A549 (cell line): ENCODE data around the gene NOS2. TPM values are rescaled to one million over a fixed set of nuclear protein-coding genes. Genes with fewer than 3 reads are reported as not detected.

Experiments
- ATAC-seq, 2 experiments: fragments of 200-7000 bp in 1 of 2; fragments of >200 bp in 1 of 2; cut with Nextera tagmentation in 1 of 2; cut with Tn5 transposase in 1 of 2; 3 replicates each; pipeline versions ENCODE4 v1.8.0 to v1.9.1; 2018 to 2020; ENCODE audit warnings: mild to moderate bottlenecking in 1 of 2, moderate library complexity in 1 of 2
- CTCF ChIA-PET: fragments of 300-600 bp; sonication (Branson Sonifier 250); formaldehyde crosslinking; extraction: SDS; loops from one replicate; lab custom pipeline; 2021; ENCODE audit warnings: antibody characterized with exemption, inconsistent platforms; lab: Yijun Ruan, JAX
- POLR2A ChIA-PET: fragments of 350-600 bp; formaldehyde crosslinking; extraction: SDS; loops from one replicate; lab custom pipeline; 2021; ENCODE audit warnings: antibody characterized with exemption, inconsistent platforms; lab: Yijun Ruan, JAX
- DNase-seq, 2 experiments: peaks; one replicate each; pipeline versions ENCODE4 v3.0.0 to v3.0.0-alpha.2; 2011 to 2016; ENCODE audit warnings: low read depth in 1 of 2, low spot score in 1 of 2
- FAIRE-seq: peaks from 2 replicates; lab custom pipeline; 2011; peaks lifted over from hg19 to GRCh38; lab: Jason Lieb, UNC
- H3K27ac ChIP-seq, 2 experiments: fragments of >200 bp; sonication (Bioruptor Twin); formaldehyde crosslinking; 3 replicates each; pipeline ENCODE4 v1.5.1; 2016 to 2017
- H3K4me1 ChIP-seq: fragments of >200 bp; sonication (Bioruptor Twin); formaldehyde crosslinking; 3 replicates; pipeline ENCODE4 v1.6.1; 2016
- H3K4me2 ChIP-seq: fragments of >200 bp; sonication (Bioruptor Twin); formaldehyde crosslinking; 3 replicates; pipeline ENCODE4 v1.6.1; 2016
- H3K4me3 ChIP-seq: fragments of >200 bp; sonication (Bioruptor Twin); formaldehyde crosslinking; 3 replicates; pipeline ENCODE4 v1.5.1; 2016
- H3K9me3 ChIP-seq: fragments of >200 bp; sonication (Bioruptor Twin); formaldehyde crosslinking; 3 replicates; pipeline ENCODE4 v1.6.1; 2016
- CBX8 ChIP-seq: fragments of 200-600 bp; sonication (generic); IDR thresholded peaks from 2 replicates; pipeline ENCODE4 v1.6.1; 2016
- CEBPB ChIP-seq, 2 experiments: fragments of >200 bp in 1 of 2; sonication (Bioruptor Twin) in 1 of 2; formaldehyde crosslinking in 1 of 2; IDR thresholded peaks; 2 replicates each; pipeline ENCODE4 v1.6.1; 2012 to 2016
- CHD2 ChIP-seq: fragments of 150-350 bp; IDR thresholded peaks from 2 replicates; pipeline ENCODE4 v1.6.1; 2014; ENCODE audit warnings: low read length; ENCODE audit not compliant: partially characterized antibody
- EHF ChIP-seq: fragments of 250-450 bp; sonication (Bioruptor Pico); IDR thresholded peaks from 2 replicates; pipeline ENCODE4 v1.5.0; 2020; ENCODE audit warnings: mild to moderate bottlenecking
- ELK1 ChIP-seq: fragments of 150-350 bp; IDR thresholded peaks from 2 replicates; pipeline ENCODE4 v1.6.1; 2014; ENCODE audit warnings: low read depth, mild to moderate bottlenecking, low read length
- FOSB ChIP-seq: fragments of 250-450 bp; sonication (Bioruptor Pico); IDR thresholded peaks from 2 replicates; pipeline ENCODE4 v1.5.0; 2020; ENCODE audit warnings: mild to moderate bottlenecking, moderate library complexity
- FOXS1 ChIP-seq: fragments of 250-450 bp; sonication (Bioruptor Pico); IDR thresholded peaks from 2 replicates; pipeline ENCODE4 v1.5.0; 2020; ENCODE audit warnings: mild to moderate bottlenecking, moderate library complexity
- HOXB13 ChIP-seq: fragments of 250-450 bp; sonication (Bioruptor Pico); IDR thresholded peaks from 2 replicates; pipeline ENCODE4 v1.5.0; 2020; ENCODE audit warnings: low read depth, mild to moderate bottlenecking, moderate library complexity
- KDM5A ChIP-seq: fragments of 200-600 bp; sonication (generic); IDR thresholded peaks from 2 replicates; pipeline ENCODE4 v1.6.1; 2016; ENCODE audit warnings: antibody characterized with exemption, mild to moderate bottlenecking
- MAFK ChIP-seq: fragments of 450-650 bp; IDR thresholded peaks from 2 replicates; pipeline ENCODE4 v1.6.1; 2014; ENCODE audit not compliant: partially characterized antibody
- MAZ ChIP-seq: fragments of 150-350 bp; IDR thresholded peaks from 2 replicates; pipeline ENCODE4 v1.6.1; 2014; ENCODE audit warnings: antibody characterized with exemption, low read depth, low read length, borderline replicate concordance
- MYC ChIP-seq: IDR thresholded peaks from 2 replicates; pipeline ENCODE4 v1.6.1; 2012; ENCODE audit warnings: mild to moderate bottlenecking, inconsistent platforms, low read length, improper control_type of control experiment, borderline replicate concordance
- POLR2A ChIP-seq: IDR thresholded peaks from 2 replicates; pipeline ENCODE4 v1.6.1; 2012; ENCODE audit warnings: mild to moderate bottlenecking, low read length
- RARB ChIP-seq: fragments of 250-450 bp; sonication (Bioruptor Pico); IDR thresholded peaks from 2 replicates; pipeline ENCODE4 v1.8.0; 2021; ENCODE audit warnings: mild to moderate bottlenecking, moderate library complexity
- RCOR1 ChIP-seq: fragments of 150-350 bp; IDR thresholded peaks from 2 replicates; pipeline ENCODE4 v1.6.1; 2014; ENCODE audit warnings: antibody characterized with exemption, low read length, low read depth
- RFX5 ChIP-seq: fragments of 450-650 bp; IDR thresholded peaks from 2 replicates; pipeline ENCODE4 v1.7.1; 2014; ENCODE audit warnings: antibody characterized with exemption, mild to moderate bottlenecking, moderate library complexity
- SMC3 ChIP-seq: fragments of >200 bp; sonication (Bioruptor Twin); formaldehyde crosslinking; IDR thresholded peaks from 3 replicates; pipeline ENCODE4 v1.6.1; 2018; ENCODE audit warnings: inconsistent platforms
- SREBF2 ChIP-seq: fragments of 450-650 bp; IDR thresholded peaks from 2 replicates; pipeline ENCODE4 v1.6.1; 2014; ENCODE audit warnings: mild to moderate bottlenecking, moderate library complexity
- TP53 ChIP-seq: fragments of 250-450 bp; sonication (Bioruptor Pico); IDR thresholded peaks from 2 replicates; pipeline ENCODE4 v1.5.0; 2021; ENCODE audit warnings: mild to moderate bottlenecking, moderate library complexity
- ZFP36 ChIP-seq: fragments of 450-650 bp; IDR thresholded peaks from 2 replicates; pipeline ENCODE4 v1.6.1; 2014; ENCODE audit warnings: borderline replicate concordance; ENCODE audit not compliant: partially characterized antibody
- ZNF302 ChIP-seq: fragments of 250-450 bp; sonication (Bioruptor Pico); IDR thresholded peaks from 2 replicates; pipeline ENCODE4 v1.9.0; 2021; ENCODE audit warnings: inconsistent platforms, mild to moderate bottlenecking, moderate library complexity
- ZSCAN20 ChIP-seq: fragments of 250-450 bp; sonication (Bioruptor Pico); IDR thresholded peaks from 2 replicates; pipeline ENCODE4 v1.8.0; 2022; ENCODE audit warnings: mild to moderate bottlenecking, moderate library complexity
- WGBS: methylation state at CpG from one replicate; pipeline ENCODE4 v1.1.6; 2017; ENCODE audit errors: missing lambda C conversion rate; 5-methylcytosine and 5-hydroxymethylcytosine counted together
- polyA plus RNA-seq, 4 experiments: library from polyadenylated mRNA; depleted of rRNA in 3 of 4; stranded (reverse); fragments of >200 nt; fragmentation: RNase III in 1 of 4; extraction: RNeasy Plus Mini Kit Qiagen cat#74134 plus additional on column Dnase treatment in 1 of 4; gene quantifications; 2 replicates in 3 of 4; 3 replicates in 1 of 4; pipeline ENCODE4 v1.2.3, GENCODE V29; 2011 to 2017
- TF ChIP-seq, protein P1 (sequence below): IDR thresholded peaks from 2 replicates; pipeline ENCODE4 v1.6.1; 2012; ENCODE audit warnings: low read depth, borderline replicate concordance
- TF ChIP-seq, protein P2 (sequence below): fragments of >200 bp; sonication (Bioruptor Twin); formaldehyde crosslinking; IDR thresholded peaks from 3 replicates; pipeline ENCODE4 v1.5.1; 2016
- TF ChIP-seq, protein P3 (sequence below): IDR thresholded peaks from 2 replicates; pipeline ENCODE4 v1.6.1; 2012
- TF ChIP-seq, protein P4 (sequence below): fragments of 250-450 bp; sonication (Bioruptor Pico); IDR thresholded peaks from 2 replicates; pipeline ENCODE4 v1.5.0; 2020; ENCODE audit warnings: low read depth, mild to moderate bottlenecking, moderate library complexity

Gene NOS2
- polyA plus RNA-seq, 2 of the 4 experiments (the other 2 are of a cell fraction): 0.08 to 0.17 TPM

- TF ChIP-seq ZSCAN20 (CRISPR knock-in tag) (no peak), CEBPB (IDR thresholded peaks at IDR 0.05) (no peak), KDM5A (no peak), POLR2A (no peak), EHF (CRISPR knock-in tag) (no peak), HOXB13 (no peak)
- TF ChIP-seq, protein P1, sequence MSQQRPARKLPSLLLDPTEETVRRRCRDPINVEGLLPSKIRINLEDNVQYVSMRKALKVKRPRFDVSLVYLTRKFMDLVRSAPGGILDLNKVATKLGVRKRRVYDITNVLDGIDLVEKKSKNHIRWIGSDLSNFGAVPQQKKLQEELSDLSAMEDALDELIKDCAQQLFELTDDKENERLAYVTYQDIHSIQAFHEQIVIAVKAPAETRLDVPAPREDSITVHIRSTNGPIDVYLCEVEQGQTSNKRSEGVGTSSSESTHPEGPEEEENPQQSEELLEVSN: no peak
- no peak overlapping the region for H3K27ac ChIP-seq
- no peaks in the 10 kb centered on the region for H3K9me3 ChIP-seq
- FAIRE-seq (no peak), ATAC-seq (no peak), DNase-seq (no peak)
- no peak overlapping the region for H3K4me3 ChIP-seq
- H3K4me2 ChIP-seq: no peak overlapping the region
- H3K4me1 ChIP-seq: peaks cover 12% of the 10 kb centered on the region
- ChIA-PET POLR2A (no interaction called here), CTCF (interaction anchor here (1.0 to 9.2 kb wide), 7 partner anchors 19 to 126 kb away, joined by 3 to 57 read pairs (median 16); partner anchors contain the start of gene LYRM9)
- 54% methylated on average over 8 of the region's 8 CpGs for WGBS
Observed at GRCh38 chr17:27780092-27780827, 20.1 kb downstream of the NOS2 start.

- CTCF ChIA-PET: interaction anchor here (0.7 to 9.2 kb wide), 8 partner anchors 8 to 153 kb away, joined by 3 to 57 read pairs (median 6); partner anchors contain the start of gene LYRM9
- Histone ChIP-seq H3K4me3 (no peak overlapping the region), H3K4me2 (peak overlapping the region; percentile 30; the same call in 2 of the 3 replicates), H3K27ac (peak overlapping the region; percentile 48 to 59), H3K4me1 (peaks cover 12% of the 10 kb centered on the region), H3K9me3 (no peaks in the 10 kb centered on the region)
- TF ChIP-seq, protein P2, sequence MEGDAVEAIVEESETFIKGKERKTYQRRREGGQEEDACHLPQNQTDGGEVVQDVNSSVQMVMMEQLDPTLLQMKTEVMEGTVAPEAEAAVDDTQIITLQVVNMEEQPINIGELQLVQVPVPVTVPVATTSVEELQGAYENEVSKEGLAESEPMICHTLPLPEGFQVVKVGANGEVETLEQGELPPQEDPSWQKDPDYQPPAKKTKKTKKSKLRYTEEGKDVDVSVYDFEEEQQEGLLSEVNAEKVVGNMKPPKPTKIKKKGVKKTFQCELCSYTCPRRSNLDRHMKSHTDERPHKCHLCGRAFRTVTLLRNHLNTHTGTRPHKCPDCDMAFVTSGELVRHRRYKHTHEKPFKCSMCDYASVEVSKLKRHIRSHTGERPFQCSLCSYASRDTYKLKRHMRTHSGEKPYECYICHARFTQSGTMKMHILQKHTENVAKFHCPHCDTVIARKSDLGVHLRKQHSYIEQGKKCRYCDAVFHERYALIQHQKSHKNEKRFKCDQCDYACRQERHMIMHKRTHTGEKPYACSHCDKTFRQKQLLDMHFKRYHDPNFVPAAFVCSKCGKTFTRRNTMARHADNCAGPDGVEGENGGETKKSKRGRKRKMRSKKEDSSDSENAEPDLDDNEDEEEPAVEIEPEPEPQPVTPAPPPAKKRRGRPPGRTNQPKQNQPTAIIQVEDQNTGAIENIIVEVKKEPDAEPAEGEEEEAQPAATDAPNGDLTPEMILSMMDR: no peak
- no peak for TF ChIP-seq CEBPB (IDR thresholded peaks at IDR 0.05)
- TF ChIP-seq, protein P3, sequence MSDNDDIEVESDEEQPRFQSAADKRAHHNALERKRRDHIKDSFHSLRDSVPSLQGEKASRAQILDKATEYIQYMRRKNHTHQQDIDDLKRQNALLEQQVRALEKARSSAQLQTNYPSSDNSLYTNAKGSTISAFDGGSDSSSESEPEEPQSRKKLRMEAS: no peak
- TF ChIP-seq RARB (CRISPR knock-in tag): no peak
- no peak for TF ChIP-seq CBX8
- no peak for TF ChIP-seq ZFP36
- peak; percentile 21 for TF ChIP-seq MAFK
- no peak for TF ChIP-seq MAZ
- TF ChIP-seq FOXS1: no peak
- POLR2A ChIA-PET: no interaction called here
- DNase-seq (no peak), FAIRE-seq (no peak), ATAC-seq (no peak; a peak in 1 of 6 replicates)
- 83% methylated on average over 4 of the region's 4 CpGs for WGBS
Observed at GRCh38 chr17:27778183-27778582, 22.1 kb downstream of the NOS2 start.

DNA sequence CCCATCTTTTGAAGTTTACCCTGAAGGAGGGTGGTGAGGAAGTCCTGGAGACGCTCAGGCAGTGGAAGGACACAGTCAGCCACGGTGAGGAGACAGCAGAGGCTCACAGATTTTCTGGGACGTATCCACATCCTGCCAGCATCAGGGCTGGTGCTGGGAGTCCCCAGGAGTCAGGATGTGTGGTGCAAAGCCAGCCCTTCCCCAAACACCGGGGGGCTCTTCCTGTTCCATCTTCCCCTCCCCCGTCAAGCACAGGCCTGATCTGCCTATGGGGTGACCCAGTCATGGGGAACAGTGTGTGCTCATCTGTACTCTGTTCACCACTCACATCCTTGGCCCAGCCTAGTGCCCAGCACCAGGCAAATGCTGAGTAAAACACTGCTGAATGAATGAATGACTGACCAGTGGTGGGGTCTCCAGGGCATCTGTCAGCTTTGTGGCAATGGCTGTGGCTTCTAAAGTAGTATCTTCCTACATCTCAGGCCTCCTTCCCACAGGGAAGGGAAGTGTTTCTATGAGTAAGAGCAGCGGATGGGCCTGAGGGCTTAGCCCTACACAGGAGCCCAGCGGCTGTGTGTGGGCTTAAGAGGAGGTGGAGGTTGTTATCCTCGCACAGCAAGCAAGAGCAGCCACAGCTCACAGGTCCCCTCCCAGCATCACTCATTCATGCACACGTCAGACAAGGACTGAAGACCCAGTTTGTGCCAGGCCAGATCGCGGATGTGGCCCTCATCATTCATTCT lies 23.3 kb downstream of the NOS2 start:
- ChIA-PET CTCF (interaction anchor here (0.7 to 9.2 kb wide), 10 partner anchors 9 to 152 kb away, joined by 3 to 57 read pairs (median 5); partner anchors contain the start of gene LYRM9), POLR2A (no interaction called here)
- ATAC-seq: no peak
- no peak overlapping the region for H3K4me2 ChIP-seq
- no peaks in the 10 kb centered on the region for H3K9me3 ChIP-seq
- WGBS: 85% methylated on average over 11 of the region's 11 CpGs
- no peak for DNase-seq
- H3K4me1 ChIP-seq: peaks cover 12% of the 10 kb centered on the region
- H3K4me3 ChIP-seq: no peak overlapping the region
- H3K27ac ChIP-seq: no peak overlapping the region; a peak in 1 of 6 replicates
- no peak for FAIRE-seq
- no peak for TF ChIP-seq CHD2
- TF ChIP-seq ZNF302: no peak
- no peak for TF ChIP-seq SMC3
- TF ChIP-seq RFX5: no peak
- no peak for TF ChIP-seq MYC
- TF ChIP-seq RCOR1: no peak
- TF ChIP-seq, protein P4, sequence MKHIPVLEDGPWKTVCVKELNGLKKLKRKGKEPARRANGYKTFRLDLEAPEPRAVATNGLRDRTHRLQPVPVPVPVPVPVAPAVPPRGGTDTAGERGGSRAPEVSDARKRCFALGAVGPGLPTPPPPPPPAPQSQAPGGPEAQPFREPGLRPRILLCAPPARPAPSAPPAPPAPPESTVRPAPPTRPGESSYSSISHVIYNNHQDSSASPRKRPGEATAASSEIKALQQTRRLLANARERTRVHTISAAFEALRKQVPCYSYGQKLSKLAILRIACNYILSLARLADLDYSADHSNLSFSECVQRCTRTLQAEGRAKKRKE (CRISPR knock-in tag): no peak
- no peak for TF ChIP-seq ELK1
- TF ChIP-seq FOSB (CRISPR knock-in tag): no peak
- TF ChIP-seq MAZ: no peak
- TF ChIP-seq TP53 (CRISPR knock-in tag): no peak
- no peak for TF ChIP-seq SREBF2
